T-helper 2 cell treated with Interferon-gamma antibody and Interleukin-4, amounts not matched to agents 100 ng/mL and 5 ng/mL, for 36 hours (primary cell): ENCODE results near the gene FAM124A. TPM values are rescaled to one million over a fixed set of nuclear protein-coding genes. Genes with fewer than 3 reads are reported as not detected.

ENCODE experiments used
- intact Hi-C: fragments of 100-400 bp; cut with micrococcal nuclease; formaldehyde crosslinking; loops from one replicate; pipeline ENCODE4 v1.15.1; 2023
- total RNA-seq: library from RNA; stranded (reverse); gene quantifications from 2 replicates; pipeline ENCODE4 v1.2.3, GENCODE V29; 2022

FAM124A gene, protein sequence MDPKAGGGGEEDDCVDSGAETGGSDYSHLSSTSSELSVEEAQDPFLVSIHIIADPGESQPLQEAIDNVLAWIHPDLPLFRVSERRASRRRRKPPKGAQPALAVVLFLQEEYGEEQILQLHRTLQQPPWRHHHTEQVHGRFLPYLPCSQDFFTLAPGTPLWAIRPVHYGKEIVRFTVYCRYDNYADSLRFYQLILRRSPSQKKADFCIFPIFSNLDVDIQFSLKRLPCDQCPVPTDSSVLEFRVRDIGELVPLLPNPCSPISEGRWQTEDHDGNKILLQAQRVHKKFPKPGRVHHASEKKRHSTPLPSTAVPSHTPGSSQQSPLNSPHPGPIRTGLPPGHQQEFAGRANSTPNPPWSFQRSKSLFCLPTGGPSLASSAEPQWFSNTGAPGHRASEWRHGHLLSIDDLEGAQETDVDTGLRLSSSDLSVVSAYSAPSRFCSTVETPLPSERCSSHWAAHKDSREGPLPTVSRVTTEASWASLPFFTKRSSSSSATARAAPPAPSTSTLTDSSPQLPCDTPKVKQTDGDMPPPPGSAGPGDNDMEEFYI
- 0.11 and 0.36 TPM in 2 replicates for total RNA-seq

DNA sequence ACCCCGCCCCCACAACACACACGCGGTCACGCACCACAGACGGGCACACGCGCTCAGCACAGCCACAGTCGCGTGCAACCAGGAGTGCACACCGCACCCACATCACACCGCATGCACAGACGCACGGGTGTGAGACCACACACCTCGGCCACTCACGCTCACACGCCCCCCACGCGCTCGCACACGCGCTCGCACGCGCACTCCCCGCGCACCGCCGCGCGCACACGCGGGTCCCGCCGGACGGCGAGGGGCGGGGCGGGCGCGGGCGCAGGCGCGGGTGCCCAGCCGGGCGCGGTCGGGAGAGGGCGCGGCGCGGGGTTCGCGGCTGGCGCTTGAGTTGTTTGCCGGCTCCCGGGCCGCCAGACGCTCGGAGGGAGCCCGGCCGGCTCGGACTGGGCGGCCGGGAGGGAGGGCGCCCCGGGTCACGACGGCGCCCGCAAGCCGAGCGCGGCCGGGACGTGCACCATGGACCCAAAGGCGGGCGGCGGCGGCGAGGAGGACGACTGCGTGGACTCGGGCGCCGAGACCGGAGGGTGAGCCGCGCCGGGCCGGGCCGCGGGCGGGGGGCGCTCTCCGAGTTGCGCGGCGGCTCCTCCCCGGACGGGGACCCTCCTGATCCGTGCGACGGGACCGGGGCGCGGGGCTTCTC lies at the start of gene FAM124A:
TSS of gene FAM124A (plus strand) at position 362 of the 649 bp plus-strand sequence. CDS start at position 466, 104 bp downstream.
- intact Hi-C loops = loop anchor here (10.0 kb wide), 1 partner anchor 63 kb away; no protein-coding TSS in a partner anchor

DNA sequence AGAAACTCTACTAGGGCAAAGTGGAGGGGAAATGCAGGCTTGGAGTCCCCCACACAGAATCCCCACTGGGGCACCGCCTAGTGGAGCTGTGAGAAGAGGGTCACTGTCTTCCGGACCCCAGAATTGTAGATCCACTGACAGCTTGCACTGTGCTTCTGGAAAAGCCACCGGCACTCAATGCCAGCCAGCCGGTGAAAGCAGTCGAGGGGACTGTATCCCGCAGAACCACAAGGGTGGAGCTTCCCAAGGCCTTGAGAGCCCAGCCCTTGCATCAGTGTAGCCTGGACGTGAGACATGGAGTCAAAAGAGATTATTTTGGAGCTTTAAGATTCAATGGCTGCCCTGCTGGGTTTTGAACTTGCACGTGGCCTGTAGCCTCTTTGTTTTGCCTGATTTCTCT lies 47.2 kb upstream of the FAM124A start:
- intact Hi-C loops = no loop called here

DNA sequence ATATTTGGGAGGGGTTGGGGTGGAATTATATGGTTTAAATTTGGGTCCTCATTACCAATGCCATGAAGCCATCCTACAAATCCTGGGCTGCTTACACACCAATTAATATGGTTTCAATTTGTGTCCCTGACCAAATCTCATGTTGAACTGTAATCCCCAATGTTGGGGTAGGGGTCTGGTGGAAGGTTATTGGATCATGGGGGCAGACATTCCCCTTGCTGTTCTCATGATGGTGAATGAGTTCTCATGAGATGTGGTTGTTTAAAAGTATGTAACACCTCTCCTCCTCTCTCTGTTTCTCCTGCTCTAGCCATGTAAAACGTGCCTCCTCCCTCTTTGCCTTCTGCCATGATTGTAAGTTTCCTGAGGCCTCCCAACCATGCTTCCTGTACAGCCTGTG lies 46.6 kb upstream of the FAM124A start:
- intact Hi-C loops = no loop called here

DNA sequence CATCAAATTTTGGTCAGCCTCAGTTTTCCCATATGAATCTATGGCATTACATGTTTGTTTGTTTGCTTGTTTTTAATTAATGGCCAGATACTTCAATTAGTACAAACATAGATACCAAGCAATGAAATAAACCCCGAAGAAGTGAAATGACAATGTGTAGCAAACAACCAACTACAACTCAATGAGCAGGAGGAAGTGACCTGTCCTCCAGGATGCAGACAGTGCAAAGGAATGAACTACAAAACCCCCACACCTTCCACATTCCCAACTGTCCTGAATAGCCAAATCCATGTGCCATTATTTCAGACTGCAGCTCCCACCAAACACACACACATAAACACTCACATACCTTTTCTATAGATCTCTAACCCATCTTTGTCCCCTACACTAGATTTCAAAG lies 45.0 kb upstream of the FAM124A start:
- intact Hi-C loops = no loop called here

DNA sequence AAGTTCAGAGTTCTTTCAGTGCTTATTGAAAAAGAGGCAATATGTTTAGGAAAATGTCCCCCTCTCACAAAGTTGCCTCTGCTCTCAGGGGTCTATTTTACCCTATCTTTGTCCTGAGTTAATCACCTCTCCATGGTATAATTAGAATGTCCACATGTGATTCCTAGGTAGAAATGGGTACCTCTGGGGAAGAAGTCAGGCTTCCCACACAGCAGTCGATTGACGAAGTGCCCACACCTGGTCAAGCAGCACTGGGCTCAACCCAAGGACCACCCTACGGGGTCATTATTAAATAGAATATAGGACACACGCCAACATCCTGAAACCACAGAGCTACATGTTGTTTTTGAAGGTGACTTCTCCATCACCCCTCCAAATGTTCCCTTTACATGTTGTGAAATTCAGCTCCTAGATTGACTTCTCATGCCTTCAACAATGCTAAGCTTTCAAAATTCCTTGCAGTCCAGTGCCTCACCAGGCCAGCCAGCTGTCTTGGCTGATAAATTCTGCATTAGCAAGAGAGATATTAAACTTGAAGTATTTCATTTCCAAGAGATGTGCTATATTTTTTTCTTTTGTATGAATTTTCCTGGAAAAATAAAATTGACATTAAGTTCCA lies 43.6 kb upstream of the FAM124A start:
- intact Hi-C loops = no loop called here

DNA sequence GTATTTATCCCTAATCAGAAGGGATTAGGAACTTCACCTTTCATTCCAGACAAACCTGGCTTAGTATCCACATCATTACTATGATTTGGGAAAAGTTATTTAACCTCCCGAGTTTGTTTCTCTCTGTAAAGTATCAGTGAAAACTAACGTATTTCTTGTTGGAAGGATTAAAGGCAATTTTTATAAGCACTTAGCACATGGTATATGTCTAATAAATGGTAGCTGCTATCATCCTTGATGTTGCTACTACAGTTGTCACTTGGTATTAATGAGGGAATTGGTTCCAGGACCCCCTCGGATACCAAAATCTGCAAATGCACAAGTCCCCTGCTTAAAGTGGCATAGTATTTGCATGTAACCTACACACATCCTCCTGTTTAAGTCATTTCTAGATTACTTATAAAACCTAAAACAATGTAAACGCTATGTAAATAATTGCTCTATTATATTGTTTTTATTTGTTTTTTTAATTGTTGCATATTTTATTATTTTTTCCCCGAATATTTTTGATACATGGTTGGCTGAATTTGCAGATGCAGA lies 42.7 kb upstream of the FAM124A start:
- intact Hi-C loops = no loop called here

DNA sequence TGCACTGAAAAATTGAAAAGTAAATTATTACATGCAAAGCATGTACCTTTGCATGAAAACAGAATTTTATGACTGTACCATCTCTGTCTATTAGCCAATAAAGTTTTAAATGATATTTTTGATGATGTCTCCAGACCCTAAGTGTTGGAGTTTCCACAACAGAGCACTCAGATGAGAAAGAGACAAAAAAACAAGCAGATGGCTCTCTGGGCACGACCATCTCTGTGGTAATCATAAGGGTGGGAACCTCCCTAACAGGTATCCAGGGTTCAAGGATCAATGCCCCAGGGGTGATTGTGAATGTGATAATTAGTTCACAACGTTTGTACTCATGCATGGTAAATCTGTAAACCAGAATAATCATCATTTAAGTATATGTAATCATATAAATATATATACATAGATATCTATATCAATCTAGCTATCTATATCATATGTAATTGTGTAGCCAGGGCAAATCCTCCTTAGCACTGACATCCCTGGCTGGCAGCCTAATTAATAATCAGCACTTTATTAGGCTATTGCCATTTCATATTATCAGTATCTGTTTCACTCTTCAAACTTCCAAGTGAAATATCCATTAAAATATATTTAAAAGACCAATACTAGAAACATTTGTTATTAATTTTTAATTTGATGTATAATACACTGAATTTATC lies 41.2 kb upstream of the FAM124A start:
- intact Hi-C loops = no loop called here

DNA sequence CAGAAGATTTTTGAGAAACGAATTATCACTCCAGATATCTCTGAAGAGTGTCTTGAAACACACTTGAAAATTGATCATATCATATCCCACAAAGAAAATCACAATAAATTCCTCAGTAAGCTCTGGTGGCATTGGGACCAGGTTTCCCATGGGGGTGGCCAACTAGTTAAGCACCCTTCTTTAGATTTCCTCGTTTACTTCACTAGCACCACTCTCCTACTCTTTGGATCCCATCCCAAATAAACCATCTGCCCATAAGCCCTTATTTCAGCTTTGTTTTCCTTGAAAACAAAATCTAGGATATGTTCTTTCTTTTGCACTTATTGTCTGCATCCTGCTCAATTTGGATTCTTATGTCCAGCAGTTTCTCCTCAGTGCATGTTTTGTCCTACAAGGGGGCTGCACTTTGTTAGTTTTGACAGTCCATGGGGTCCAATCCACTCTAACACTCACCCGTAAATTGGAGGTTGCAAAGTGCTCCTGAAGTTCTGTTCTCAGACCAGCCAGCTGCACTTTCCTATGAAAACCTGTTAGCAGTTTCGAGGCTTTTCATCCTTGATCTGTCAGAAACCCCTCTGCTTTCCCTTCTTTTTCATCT lies 40.3 kb upstream of the FAM124A start:
- intact Hi-C loops = no loop called here

DNA sequence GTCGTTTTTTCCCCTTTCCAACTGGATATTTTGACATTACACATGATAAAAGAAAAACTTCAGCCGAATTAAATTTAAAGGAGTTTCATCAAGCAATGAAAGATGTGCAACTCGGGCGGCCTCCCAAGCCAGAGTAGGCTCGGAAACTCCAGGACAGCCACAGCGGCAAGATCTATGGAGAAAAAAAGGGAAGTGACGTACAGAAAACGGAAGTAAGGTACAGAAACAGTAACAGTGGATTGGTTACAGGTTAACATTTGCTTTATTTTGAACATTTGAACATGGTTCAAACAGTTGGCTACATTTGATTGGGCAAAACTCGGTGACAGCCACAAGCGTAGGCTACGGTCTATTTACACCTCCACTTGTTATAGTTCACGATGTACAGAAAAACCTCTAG lies 30.5 kb upstream of the FAM124A start:
- intact Hi-C loops = no loop called here

DNA sequence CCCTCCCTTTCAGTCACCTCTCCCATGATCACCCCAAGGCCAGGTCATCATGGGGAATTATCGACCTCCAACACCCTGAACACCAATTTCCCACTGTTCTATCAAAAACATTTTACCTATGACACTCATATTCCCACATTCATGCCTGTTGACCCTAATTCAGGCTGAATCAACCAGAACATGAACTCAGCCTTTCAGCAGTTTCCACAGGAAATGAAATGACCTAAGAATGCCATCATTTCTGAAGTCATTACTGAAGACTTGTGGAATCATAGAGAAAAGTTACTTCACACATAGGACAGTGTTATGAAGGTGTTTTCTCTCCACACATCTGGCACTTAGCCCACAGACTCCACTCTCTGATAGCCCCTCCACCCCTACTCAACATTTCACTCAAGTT lies 29.9 kb upstream of the FAM124A start:
- intact Hi-C loops = no loop called here

DNA sequence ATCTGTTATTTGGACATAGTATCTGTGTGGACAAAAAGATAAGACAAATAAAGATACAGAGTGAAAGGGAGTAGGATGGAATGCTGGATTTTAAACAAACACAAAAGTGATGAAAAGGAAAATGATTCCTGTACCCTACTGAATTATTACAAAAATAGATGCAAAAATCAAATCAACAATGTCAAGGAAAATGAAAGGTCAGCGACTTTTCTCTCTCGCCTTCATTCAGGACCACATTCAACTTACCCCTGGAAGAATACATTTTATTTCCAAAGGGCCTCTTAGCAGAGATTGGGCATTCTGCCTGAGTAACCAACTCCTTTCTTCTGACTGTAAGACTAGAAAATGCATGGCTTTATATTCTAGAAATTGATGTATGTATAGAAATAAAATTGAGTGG lies 28.8 kb upstream of the FAM124A start:
- intact Hi-C loops = no loop called here

DNA sequence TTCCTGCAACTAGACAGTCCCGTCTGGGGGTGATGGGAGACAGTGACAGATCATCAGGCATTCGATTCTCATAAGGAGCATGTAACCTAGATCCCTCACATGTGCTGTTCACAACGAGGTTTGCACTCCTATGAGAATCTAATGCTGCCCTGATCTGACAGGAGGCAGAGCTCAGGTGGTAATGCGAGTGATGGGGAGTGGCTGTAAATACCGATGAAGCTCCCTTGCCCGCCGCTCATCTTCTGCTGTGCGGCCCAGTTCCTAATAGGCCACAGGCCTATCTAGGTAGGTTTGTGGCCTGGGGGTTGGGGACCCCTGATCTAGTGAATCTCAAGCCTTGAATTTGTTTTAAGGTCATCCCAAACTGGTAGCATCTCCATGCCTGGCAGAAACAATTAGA lies 27.3 kb upstream of the FAM124A start:
- intact Hi-C loops = no loop called here

DNA sequence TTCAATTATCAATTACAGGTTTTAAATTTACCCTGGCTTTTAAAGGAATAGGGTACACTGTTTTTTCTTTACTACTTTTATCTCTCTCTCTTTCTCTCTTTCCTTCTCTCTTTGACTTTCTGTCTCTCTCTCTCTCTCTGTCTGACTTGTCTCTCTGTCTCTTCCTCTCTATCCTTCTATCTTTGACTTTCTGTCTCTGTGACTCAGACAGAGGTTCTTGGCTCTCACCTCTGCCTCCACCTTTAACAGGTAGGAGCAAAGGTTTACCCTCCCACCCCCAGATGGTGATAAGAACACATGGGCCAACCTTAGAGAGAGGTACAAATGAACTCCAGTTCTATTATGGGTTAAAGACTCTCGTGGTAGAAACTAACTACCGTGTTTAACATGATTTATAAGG lies 20.3 kb upstream of the FAM124A start:
- intact Hi-C loops = no loop called here

DNA sequence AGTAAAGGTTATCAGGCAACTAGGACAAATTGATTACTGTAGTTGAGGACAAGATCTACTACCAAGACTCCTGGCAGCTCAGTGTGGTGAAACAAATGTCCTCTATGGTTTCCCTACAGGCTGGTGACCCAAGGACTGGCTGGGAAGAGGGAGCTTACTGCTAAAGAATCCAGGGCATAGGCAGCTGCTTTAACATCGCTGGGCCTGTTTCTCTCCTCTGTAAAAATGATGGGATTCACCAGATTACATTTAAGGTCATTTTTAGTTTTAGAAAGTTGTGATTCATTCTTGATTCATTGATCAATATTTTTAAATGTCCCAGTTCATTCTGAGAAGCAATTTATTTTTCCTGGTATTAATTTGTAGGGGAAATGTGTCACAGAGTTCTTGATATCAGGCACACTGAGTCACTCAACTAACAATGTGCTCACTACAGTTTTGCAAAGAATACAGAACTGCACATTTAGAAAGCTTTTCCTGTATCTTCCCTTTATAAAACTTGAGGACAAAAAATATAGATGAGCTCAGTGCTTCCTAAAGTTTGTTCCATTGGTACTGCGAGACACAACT lies 19.6 kb upstream of the FAM124A start:
- intact Hi-C loops = no loop called here

DNA sequence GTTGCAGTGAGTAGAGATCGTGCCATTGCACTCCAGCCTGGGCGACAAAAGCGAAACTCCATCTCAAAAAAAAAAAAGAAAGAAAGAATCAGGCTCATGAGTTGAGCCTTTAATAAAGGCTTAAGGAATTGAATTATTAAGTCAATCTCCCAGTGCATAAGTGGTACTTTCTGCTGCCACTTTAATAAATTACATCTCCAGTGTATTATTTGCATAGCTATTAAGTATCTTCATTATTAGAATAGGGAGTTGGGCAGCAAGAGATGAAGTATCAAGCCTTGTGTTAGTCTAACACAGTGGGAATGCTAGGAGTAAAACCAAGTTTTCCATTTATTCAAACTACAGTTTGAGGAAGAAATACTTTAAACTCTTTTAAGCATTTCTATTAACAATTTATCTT lies 15.6 kb upstream of the FAM124A start:
- intact Hi-C loops = no loop called here

DNA sequence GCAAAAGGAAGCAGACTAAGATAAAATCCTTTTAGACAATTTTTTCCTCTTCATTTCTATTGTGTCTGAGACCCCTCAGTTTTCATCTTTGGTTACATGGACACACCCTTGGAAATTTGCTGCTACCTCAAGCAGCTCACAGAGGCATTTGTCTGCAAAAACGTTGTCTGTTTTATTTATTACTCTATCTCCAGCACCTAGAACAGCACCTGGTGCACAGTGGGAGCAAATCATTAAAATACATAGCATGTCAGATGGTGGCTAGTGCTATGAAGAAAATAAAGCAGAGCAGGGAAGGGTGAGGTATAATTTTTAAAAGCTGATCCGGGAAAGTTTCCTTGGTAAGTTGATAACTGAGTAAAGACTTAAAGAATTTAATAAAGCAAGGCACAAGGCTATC lies 14.3 kb upstream of the FAM124A start:
- intact Hi-C loops = no loop called here

DNA sequence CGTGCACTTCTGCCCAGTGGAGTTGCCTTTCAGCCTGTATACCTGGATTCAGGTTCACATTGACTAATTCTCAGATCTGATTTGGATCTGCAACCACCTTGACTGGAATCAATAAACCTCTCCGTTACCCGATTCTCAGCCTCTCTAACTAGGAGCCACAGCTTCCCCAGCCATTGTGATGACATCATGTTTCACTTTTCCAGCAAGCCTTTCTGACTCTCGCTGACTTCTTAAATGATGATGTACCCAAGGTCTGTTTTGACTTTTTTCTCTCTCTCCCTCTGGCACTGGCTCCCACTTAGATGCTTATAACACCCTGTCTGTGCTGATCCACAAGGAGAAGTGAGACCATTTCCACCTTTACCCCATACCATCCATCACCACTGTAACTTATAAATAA lies 13.5 kb upstream of the FAM124A start:
- intact Hi-C loops = no loop called here

DNA sequence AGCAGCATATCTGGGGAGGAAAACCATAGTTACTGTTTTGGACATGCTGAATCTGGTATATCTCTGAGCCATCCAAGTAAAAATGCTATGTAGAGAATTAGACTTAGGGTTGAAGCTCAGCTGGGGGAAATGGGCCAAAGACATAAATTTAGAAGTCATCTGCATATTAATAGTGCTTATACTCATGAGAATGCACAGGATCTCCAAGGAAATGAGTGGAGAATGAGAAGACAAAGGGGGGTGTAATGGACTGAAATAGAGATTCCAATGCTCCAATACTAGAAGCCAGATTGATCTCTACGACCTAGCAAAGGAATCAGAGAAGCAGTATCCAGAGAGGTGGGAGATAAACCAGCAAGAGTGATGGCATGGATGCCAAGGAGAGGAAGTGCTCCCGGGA lies 10.3 kb upstream of the FAM124A start:
- intact Hi-C loops = no loop called here

DNA sequence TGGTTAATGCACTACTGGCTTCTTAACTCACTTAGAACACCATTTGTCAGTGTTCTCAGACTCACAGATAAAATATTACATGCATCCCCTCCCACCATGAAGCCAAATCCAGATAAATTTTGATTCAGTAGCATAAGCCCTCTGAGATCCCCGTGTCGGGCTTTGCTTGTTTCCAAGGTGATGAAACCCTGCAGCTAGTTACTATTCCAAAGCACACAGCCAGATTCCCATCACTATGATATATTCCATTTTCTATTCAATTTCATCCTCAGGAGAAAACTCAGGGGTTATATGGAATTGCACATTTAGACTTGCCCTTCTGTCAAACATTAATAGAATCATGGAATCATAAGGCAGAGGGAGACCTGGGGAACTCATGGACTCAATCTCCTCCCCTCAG lies 9.4 kb upstream of the FAM124A start:
- intact Hi-C loops = no loop called here

DNA sequence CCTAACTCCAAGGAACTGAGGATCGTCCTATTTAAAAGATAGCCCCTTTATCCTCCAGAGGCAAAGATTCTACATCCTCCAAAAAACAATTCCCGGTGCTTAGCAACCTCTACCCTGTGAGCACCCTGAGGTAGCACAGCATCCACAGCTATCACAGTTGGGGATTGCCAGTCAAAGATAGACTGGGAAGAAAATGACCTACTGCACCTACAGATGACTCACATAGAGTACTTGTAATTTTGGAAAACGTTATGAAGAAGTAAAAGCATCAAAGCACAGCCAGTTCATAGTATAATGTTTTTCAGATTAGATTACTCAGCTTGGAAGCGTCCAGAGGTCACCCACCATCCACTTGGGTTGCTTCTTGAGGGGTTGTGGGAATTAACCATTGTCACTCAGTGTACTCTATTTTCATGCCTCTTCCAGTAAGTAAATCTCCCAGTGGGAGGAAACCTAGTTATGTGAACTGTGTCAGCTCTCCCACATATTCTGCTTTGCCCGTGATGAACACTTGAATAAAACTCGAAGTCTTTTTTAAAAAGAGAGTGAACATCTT lies 8.9 kb upstream of the FAM124A start:
- intact Hi-C loops = no loop called here
